Uterus (tissue), 4 donors: ENCODE data around the gene KIRREL3. TPM values are rescaled to one million over a fixed set of nuclear protein-coding genes. Genes with fewer than 3 reads are reported as not detected.

Source experiments
- DNase-seq, 2 donors: peaks; one replicate each; pipeline ENCODE4 v3.0.0-alpha.2; 2019 to 2020
- H3K27ac ChIP-seq, 2 donors: fragments of 200-600 bp; sonication (generic); 1 replicate in 1 of 2; 2 replicates in 1 of 2; pipeline ENCODE4 v1.5.1; 2016 to 2018
- H3K27me3 ChIP-seq, 2 donors: fragments of 200-600 bp; sonication (generic); one replicate each; pipeline ENCODE4 v1.5.1; 2018 to 2019; ENCODE audit warnings: control low read depth in 1 of 2
- H3K36me3 ChIP-seq, 2 donors: fragments of 200-600 bp; sonication (generic); one replicate each; pipeline ENCODE4 v1.5.1; 2019; ENCODE audit warnings: control low read depth in 1 of 2
- H3K4me1 ChIP-seq, 2 donors: fragments of 200-600 bp; sonication (generic); one replicate each; pipeline ENCODE4 v1.5.1; 2018 to 2019; ENCODE audit warnings: control low read depth in 1 of 2
- H3K4me3 ChIP-seq, 2 donors: fragments of 200-600 bp; sonication (generic); 1 replicate in 1 of 2; 2 replicates in 1 of 2; pipeline ENCODE4 v1.5.1; 2018 to 2019; ENCODE audit warnings: mild to moderate bottlenecking in 1 of 2
- H3K9me3 ChIP-seq, 2 donors: fragments of 200-600 bp; sonication (generic); one replicate each; pipeline ENCODE4 v1.5.1; 2019; ENCODE audit warnings: control low read depth in 1 of 2
- CTCF ChIP-seq, 4 experiments: fragments of 200-600 bp in 2 of 4; fragments of 450-650 bp in 2 of 4; sonication (generic) in 2 of 4; IDR thresholded peaks; one replicate each; pipeline ENCODE4 v1.5.1; 2016 to 2019; ENCODE audit warnings: antibody characterized with exemption in 4 of 4, mild to moderate bottlenecking in 2 of 4, moderate library complexity in 1 of 4
- POLR2A ChIP-seq, 2 donors: fragments of 450-650 bp; IDR thresholded peaks; one replicate each; pipeline ENCODE4 v1.6.1; 2016; ENCODE audit warnings: antibody characterized with exemption in 2 of 2, mild to moderate bottlenecking in 1 of 2, moderate library complexity in 1 of 2
- intact Hi-C: fragments of 100-400 bp; cut with DNase I; formaldehyde crosslinking; loops from one replicate; pipeline ENCODE4 v1.15.1; 2023; ENCODE audit warnings: low total_unique reads
- total RNA-seq, 4 donors: library from RNA; depleted of rRNA in 3 of 4; stranded (reverse); fragments of >200 nt in 3 of 4; gene quantifications; one replicate each; pipeline versions ENCODE4 v1.1.0 to v1.2.4, GENCODE V29; 2014 to 2023
- donor health status: DM: yes; HTN: yes; CAD: no.

The KIRREL3 gene
- total RNA-seq, 4 donors from 2014 or later: 10.0 TPM; not detected in 3

GRCh38 chr11:126467471-126467870, 533.1 kb downstream of the KIRREL3 start:
- no peaks in the 10 kb centered on the region for H3K9me3 ChIP-seq
- no peaks in the 10 kb centered on the region for H3K36me3 ChIP-seq
- intact Hi-C loops: no loop called here
- H3K27ac ChIP-seq: no peak overlapping the region
- H3K27me3 ChIP-seq: no peaks in the 10 kb centered on the region
- H3K4me1 ChIP-seq: no peaks in the 10 kb centered on the region
- TF ChIP-seq CTCF (IDR thresholded peaks at IDR 0.05) (no peak), POLR2A (IDR thresholded peaks at IDR 0.05) (no peak)
- no peak overlapping the region for H3K4me3 ChIP-seq
- no peak for DNase-seq

- no peak for DNase-seq
- Histone ChIP-seq H3K4me3 (no peak overlapping the region), H3K27me3 (no peaks in the 10 kb centered on the region), H3K4me1 (no peaks in the 10 kb centered on the region), H3K27ac (no peak overlapping the region), H3K36me3 (no peaks in the 10 kb centered on the region), H3K9me3 (no peaks in the 10 kb centered on the region)
- TF ChIP-seq CTCF (IDR thresholded peaks at IDR 0.05): no peak
- TF ChIP-seq POLR2A (IDR thresholded peaks at IDR 0.05): no peak
- intact Hi-C loops: no loop called here
These were observed 533.6 kb downstream of the KIRREL3 start for GRCh38 chr11:126467046-126467370.

- H3K4me1 ChIP-seq: no peaks in the 10 kb centered on the region
- H3K27ac ChIP-seq: no peak overlapping the region
- no peaks in the 10 kb centered on the region for H3K36me3 ChIP-seq
- TF ChIP-seq POLR2A (IDR thresholded peaks at IDR 0.05): no peak
- TF ChIP-seq CTCF (IDR thresholded peaks at IDR 0.05): no peak
- no peak overlapping the region for H3K4me3 ChIP-seq
- no peaks in the 10 kb centered on the region for H3K27me3 ChIP-seq
- H3K9me3 ChIP-seq: no peaks in the 10 kb centered on the region
- no peak for DNase-seq
- intact Hi-C loops: no loop called here
These were observed 534.1 kb downstream of the KIRREL3 start for GRCh38 chr11:126466236-126467045.

- Histone ChIP-seq H3K4me3 (no peak overlapping the region), H3K9me3 (no peaks in the 10 kb centered on the region), H3K27me3 (no peaks in the 10 kb centered on the region), H3K36me3 (no peaks in the 10 kb centered on the region), H3K27ac (no peak overlapping the region), H3K4me1 (no peaks in the 10 kb centered on the region)
- DNase-seq: no peak
- no peak for TF ChIP-seq POLR2A (IDR thresholded peaks at IDR 0.05)
- no peak for TF ChIP-seq CTCF (IDR thresholded peaks at IDR 0.05)
- intact Hi-C loops: no loop called here
These were observed 534.9 kb downstream of the KIRREL3 start for GRCh38 chr11:126465573-126466188.

- intact Hi-C loops: no loop called here
- H3K4me3 ChIP-seq: no peak overlapping the region
- TF ChIP-seq POLR2A (IDR thresholded peaks at IDR 0.05) (no peak), CTCF (IDR thresholded peaks at IDR 0.05) (no peak)
- no peaks in the 10 kb centered on the region for H3K4me1 ChIP-seq
- DNase-seq: no peak
- H3K9me3 ChIP-seq: no peaks in the 10 kb centered on the region
- no peaks in the 10 kb centered on the region for H3K36me3 ChIP-seq
- no peaks in the 10 kb centered on the region for H3K27me3 ChIP-seq
- H3K27ac ChIP-seq: no peak overlapping the region
These were observed 535.8 kb downstream of the KIRREL3 start for GRCh38 chr11:126464796-126465195.
